Caco-2 (cell line): Measurements from ENCODE around the gene FNDC3A. TPM values are rescaled to one million over a fixed set of nuclear protein-coding genes. Genes with fewer than 3 reads are reported as not detected.

Experiments used
- BruUV-seq: library from RNA; stranded (reverse); fragments of 400-500 nt; replicated peaks from 2 replicates; lab custom pipeline; 2021; lab: Mats Ljungman, UMichigan
- CTCF ChIA-PET: fragments of 300-600 bp; sonication (Branson Sonifier 250); formaldehyde crosslinking; loops from one replicate; lab custom pipeline; 2022; ENCODE audit warnings: antibody characterized with exemption; lab: Charles Lee
- POLR2A ChIA-PET: fragments of 300-600 bp; sonication (Branson Sonifier 250); formaldehyde crosslinking; loops from one replicate; lab custom pipeline; 2022; ENCODE audit warnings: antibody characterized with exemption; lab: Charles Lee
- DNase-seq, 2 experiments: peaks; one replicate each; pipeline versions ENCODE4 v3.0.0 to v3.0.0-alpha.2; 2020 to 2022
- H3K27me3 ChIP-seq: replicated peaks from 2 replicates; pipeline ENCODE4 v1.6.0; 2011; ENCODE audit warnings: low read length; ENCODE audit not compliant: control insufficient read depth, insufficient read depth
- H3K36me3 ChIP-seq: 2 replicates; pipeline ENCODE4 v1.5.1; 2011; ENCODE audit warnings: low read length; ENCODE audit not compliant: control insufficient read depth, insufficient read depth
- H3K4me1 ChIP-seq: fragments of 250-450 bp; sonication (Bioruptor Pico); 2 replicates; pipeline ENCODE4 v1.5.1; 2020; ENCODE audit warnings: mild to moderate bottlenecking
- H3K4me3 ChIP-seq: 2 replicates; pipeline ENCODE4 v1.5.1; 2011; ENCODE audit warnings: low read depth, mild to moderate bottlenecking, control low read depth, low read length
- H3K9me3 ChIP-seq: fragments of 250-450 bp; sonication (Bioruptor Pico); 2 replicates; pipeline ENCODE4 v1.5.1; 2020; ENCODE audit warnings: mild to moderate bottlenecking, moderate library complexity
- H3K27ac Mint-ChIP-seq: one replicate; pipeline ENCODE4 v1.8.0; 2022; ENCODE audit warnings: mixed read lengths; ENCODE audit not compliant: unreplicated experiment
- H3K27me3 Mint-ChIP-seq: one replicate; pipeline ENCODE4 v1.8.0; 2022; ENCODE audit warnings: mixed read lengths; ENCODE audit not compliant: insufficient read depth, unreplicated experiment
- H3K36me3 Mint-ChIP-seq: one replicate; pipeline ENCODE4 v1.8.0; 2022; ENCODE audit warnings: mild to moderate bottlenecking, mixed read lengths; ENCODE audit not compliant: insufficient read depth, unreplicated experiment
- H3K4me1 Mint-ChIP-seq: one replicate; pipeline ENCODE4 v1.8.0; 2022; ENCODE audit warnings: low read depth, mixed read lengths; ENCODE audit not compliant: unreplicated experiment
- H3K4me3 Mint-ChIP-seq: one replicate; pipeline ENCODE4 v1.8.0; 2022; ENCODE audit warnings: mild to moderate bottlenecking, moderate library complexity, mixed read lengths; ENCODE audit not compliant: unreplicated experiment
- H3K9me3 Mint-ChIP-seq: one replicate; pipeline ENCODE4 v1.8.0; 2022; ENCODE audit warnings: mixed read lengths; ENCODE audit not compliant: unreplicated experiment
- intact Hi-C: fragments of 100-400 bp; cut with micrococcal nuclease; formaldehyde crosslinking; loops from one replicate; pipeline ENCODE4 v1.10.0; 2022; ENCODE audit not compliant: unreplicated experiment
- total RNA-seq: library from RNA; stranded (reverse); gene quantifications from 2 replicates; pipeline ENCODE4 v1.2.3, GENCODE V29; 2022
- TF ChIP-seq, protein P1 (sequence below), 2 experiments: fragments of 200-600 bp in 1 of 2; IDR thresholded peaks; 1 replicate in 1 of 2; 2 replicates in 1 of 2; pipeline versions ENCODE4 v1.5.1 to v1.8.0; 2011 to 2022; ENCODE audit warnings: antibody characterized with exemption in 1 of 2, control low read depth in 1 of 2, inconsistent platforms in 1 of 2, low read depth in 1 of 2, low read length in 1 of 2, mild to moderate bottlenecking in 1 of 2, moderate library complexity in 1 of 2; ENCODE audit not compliant: insufficient read depth in 1 of 2, severe bottlenecking in 1 of 2, unreplicated experiment in 1 of 2

FNDC3A gene
- total RNA-seq, 1 experiment from 2014 or later = 32.5 TPM

- no peak for DNase-seq
- CTCF ChIA-PET = no interaction called here
- no TSS peak for BruUV-seq
- no peaks in the 10 kb centered on the region for H3K27me3 Mint-ChIP-seq
- Histone ChIP-seq H3K36me3 (no peaks in the 10 kb centered on the region), H3K9me3 (no peaks in the 10 kb centered on the region), H3K4me1 (no peaks in the 10 kb centered on the region), H3K4me3 (no peak overlapping the region), H3K27me3 (no peaks in the 10 kb centered on the region)
- no peak overlapping the region for H3K27ac Mint-ChIP-seq
- H3K4me1 Mint-ChIP-seq = no peaks in the 10 kb centered on the region
- intact Hi-C loops = no loop called here
- POLR2A ChIA-PET = no interaction called here
- TF ChIP-seq, protein P1, sequence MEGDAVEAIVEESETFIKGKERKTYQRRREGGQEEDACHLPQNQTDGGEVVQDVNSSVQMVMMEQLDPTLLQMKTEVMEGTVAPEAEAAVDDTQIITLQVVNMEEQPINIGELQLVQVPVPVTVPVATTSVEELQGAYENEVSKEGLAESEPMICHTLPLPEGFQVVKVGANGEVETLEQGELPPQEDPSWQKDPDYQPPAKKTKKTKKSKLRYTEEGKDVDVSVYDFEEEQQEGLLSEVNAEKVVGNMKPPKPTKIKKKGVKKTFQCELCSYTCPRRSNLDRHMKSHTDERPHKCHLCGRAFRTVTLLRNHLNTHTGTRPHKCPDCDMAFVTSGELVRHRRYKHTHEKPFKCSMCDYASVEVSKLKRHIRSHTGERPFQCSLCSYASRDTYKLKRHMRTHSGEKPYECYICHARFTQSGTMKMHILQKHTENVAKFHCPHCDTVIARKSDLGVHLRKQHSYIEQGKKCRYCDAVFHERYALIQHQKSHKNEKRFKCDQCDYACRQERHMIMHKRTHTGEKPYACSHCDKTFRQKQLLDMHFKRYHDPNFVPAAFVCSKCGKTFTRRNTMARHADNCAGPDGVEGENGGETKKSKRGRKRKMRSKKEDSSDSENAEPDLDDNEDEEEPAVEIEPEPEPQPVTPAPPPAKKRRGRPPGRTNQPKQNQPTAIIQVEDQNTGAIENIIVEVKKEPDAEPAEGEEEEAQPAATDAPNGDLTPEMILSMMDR (IDR thresholded peaks at IDR 0.05; ENCODE audit: insufficient read depth in 1 of 2, low read depth in 1 of 2, low read length in 1 of 2, severe bottlenecking in 1 of 2, unreplicated experiment in 1 of 2) = no peak
- no peaks in the 10 kb centered on the region for H3K36me3 Mint-ChIP-seq
- H3K4me3 Mint-ChIP-seq = no peak overlapping the region
- H3K9me3 Mint-ChIP-seq = peaks cover 8% of the 10 kb centered on the region
Measured at GRCh38 chr13:49046002-49046401, 70.3 kb downstream of the FNDC3A start.

GRCh38 chr13:49046519-49046918, 70.8 kb downstream of the FNDC3A start:
- TF ChIP-seq, protein P1 (IDR thresholded peaks at IDR 0.05; ENCODE audit: insufficient read depth in 1 of 2, low read depth in 1 of 2, low read length in 1 of 2, severe bottlenecking in 1 of 2, unreplicated experiment in 1 of 2) = no peak
- no peak for DNase-seq
- CTCF ChIA-PET = no interaction called here
- intact Hi-C loops = no loop called here
- Mint-ChIP-seq H3K9me3 (peaks cover 8% of the 10 kb centered on the region), H3K27ac (no peak overlapping the region), H3K4me3 (no peak overlapping the region), H3K4me1 (no peaks in the 10 kb centered on the region), H3K27me3 (no peaks in the 10 kb centered on the region), H3K36me3 (no peaks in the 10 kb centered on the region)
- Histone ChIP-seq H3K36me3 (no peaks in the 10 kb centered on the region), H3K9me3 (no peaks in the 10 kb centered on the region), H3K27me3 (no peaks in the 10 kb centered on the region), H3K4me3 (no peak overlapping the region), H3K4me1 (no peaks in the 10 kb centered on the region)
- no TSS peak for BruUV-seq
- POLR2A ChIA-PET = no interaction called here

DNA sequence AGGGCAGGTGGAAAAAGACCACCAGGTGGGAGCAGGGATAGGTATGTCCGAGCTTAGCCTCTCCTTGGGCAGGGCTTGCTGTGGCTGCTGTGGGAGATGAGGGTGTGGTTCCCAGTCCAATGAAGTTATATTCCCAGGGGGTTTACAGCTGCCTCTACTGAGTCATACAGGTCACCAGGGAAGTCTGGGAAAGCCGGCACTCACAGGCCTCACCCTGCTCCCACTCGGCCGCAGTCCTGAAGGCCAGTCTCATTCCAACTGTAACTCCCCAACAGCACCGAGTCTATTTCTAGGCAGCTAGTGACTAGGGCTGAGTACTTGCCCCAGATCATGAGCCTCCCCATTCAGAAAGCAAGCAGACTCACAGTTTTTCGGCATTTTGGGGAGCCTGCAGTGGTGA, 77.1 kb downstream of the FNDC3A start:
- ChIA-PET POLR2A (no interaction called here), CTCF (no interaction called here)
- Histone ChIP-seq H3K4me3 (no peak overlapping the region), H3K27me3 (no peaks in the 10 kb centered on the region), H3K4me1 (no peaks in the 10 kb centered on the region), H3K9me3 (no peaks in the 10 kb centered on the region), H3K36me3 (no peaks in the 10 kb centered on the region)
- intact Hi-C loops = no loop called here
- H3K9me3 Mint-ChIP-seq = peaks cover 8% of the 10 kb centered on the region
- no peaks in the 10 kb centered on the region for H3K4me1 Mint-ChIP-seq
- H3K36me3 Mint-ChIP-seq = no peaks in the 10 kb centered on the region
- DNase-seq = no peak
- H3K27ac Mint-ChIP-seq = no peak overlapping the region
- no TSS peak for BruUV-seq
- TF ChIP-seq, protein P1 (IDR thresholded peaks at IDR 0.05; ENCODE audit: insufficient read depth in 1 of 2, low read depth in 1 of 2, low read length in 1 of 2, severe bottlenecking in 1 of 2, unreplicated experiment in 1 of 2) = no peak
- no peaks in the 10 kb centered on the region for H3K27me3 Mint-ChIP-seq
- H3K4me3 Mint-ChIP-seq = no peak overlapping the region
